ENCODE measurements around the gene FBRSL1.
"Not testable (repeated sequence)": the region's sequence is repeated elsewhere in the genome, so short reads cannot be mapped to it uniquely, and the experiment has no call there.

The FBRSL1 gene

GRCh38 chr12:132529156-132529839 lies 39.3 kb downstream of the FBRSL1 start:
- no peak for DNase-seq

GRCh38 chr12:132529906-132530305 lies 40.0 kb downstream of the FBRSL1 start:
- DNase-seq, result no peak

GRCh38 chr12:132530447-132530846 lies 40.5 kb downstream of the FBRSL1 start:
- DNase-seq, result no peak

- DNase-seq, result no peak
Observed at GRCh38 chr12:132530851-132531250, 40.9 kb downstream of the FBRSL1 start.

GRCh38 chr12:132532711-132533583 lies 43.0 kb downstream of the FBRSL1 start:
- not testable (repeated sequence) for DNase-seq

GRCh38 chr12:132533584-132533958 lies 43.6 kb downstream of the FBRSL1 start:
- DNase-seq, result no peak

GRCh38 chr12:132534076-132534475 lies 44.1 kb downstream of the FBRSL1 start:
- DNase-seq, result no peak

GRCh38 chr12:132535019-132535418 lies 45.1 kb downstream of the FBRSL1 start:
- no peak for DNase-seq

- no peak for DNase-seq
Observed at GRCh38 chr12:132536102-132536876, 46.3 kb downstream of the FBRSL1 start.

GRCh38 chr12:132537049-132537448 lies 47.1 kb downstream of the FBRSL1 start:
- no peak for DNase-seq

GRCh38 chr12:132537836-132538662 lies 48.1 kb downstream of the FBRSL1 start:
- DNase-seq, result no peak

- no peak for DNase-seq
Observed at GRCh38 chr12:132538663-132538990, 48.7 kb downstream of the FBRSL1 start.

GRCh38 chr12:132539016-132539773 lies 49.2 kb downstream of the FBRSL1 start:
- DNase-seq, result no peak

GRCh38 chr12:132540436-132540835 lies 50.5 kb downstream of the FBRSL1 start:
- DNase-seq, result no peak

GRCh38 chr12:132541200-132541599 lies 51.2 kb downstream of the FBRSL1 start:
- DNase-seq, result no peak

- no peak for DNase-seq
Observed at GRCh38 chr12:132541996-132542395, 52.0 kb downstream of the FBRSL1 start.

- DNase-seq, result no peak
Observed at GRCh38 chr12:132542661-132543060, 52.7 kb downstream of the FBRSL1 start.

GRCh38 chr12:132543298-132544079 lies 53.5 kb downstream of the FBRSL1 start:
- DNase-seq, result no peak

GRCh38 chr12:132544080-132544397 lies 54.1 kb downstream of the FBRSL1 start:
- no peak for DNase-seq

- DNase-seq, result no peak
Observed at GRCh38 chr12:132544498-132544897, 54.5 kb downstream of the FBRSL1 start.
